Panc1 (cell line): ENCODE data around the gene BOC. TPM values are rescaled to one million over a fixed set of nuclear protein-coding genes. Genes with fewer than 3 reads are reported as not detected.

ENCODE experiments used
- ATAC-seq: fragments of 200-7000 bp; cut with Tn5 transposase; 2 replicates; pipeline ENCODE4 v1.9.1; 2020; ENCODE audit warnings: mild to moderate bottlenecking, moderate library complexity
- BruUV-seq: library from RNA; stranded (reverse); fragments of 400-500 nt; replicated peaks from 2 replicates; lab custom pipeline; 2021; lab: Mats Ljungman, UMichigan
- CTCF ChIA-PET: fragments of 300-600 bp; sonication (Branson Sonifier 250); formaldehyde crosslinking; loops from one replicate; lab custom pipeline; 2022; ENCODE audit warnings: antibody characterized with exemption; lab: Charles Lee
- POLR2A ChIA-PET: fragments of 300-600 bp; sonication (Branson Sonifier 250); formaldehyde crosslinking; loops from one replicate; lab custom pipeline; 2022; ENCODE audit warnings: antibody characterized with exemption; lab: Charles Lee
- DNase-seq: peaks from one replicate; pipeline ENCODE4 v3.0.0-alpha.2; 2010; ENCODE audit warnings: low read depth, low spot score
- H3K27ac ChIP-seq: 2 replicates; pipeline ENCODE4 v1.5.1; 2011; ENCODE audit warnings: mild to moderate bottlenecking, low read length, inconsistent platforms
- H3K27me3 ChIP-seq: fragments of 200-500 bp; sonication (Bioruptor generic); 2 replicates; pipeline ENCODE4 v1.6.0; 2014; ENCODE audit warnings: low read length, inconsistent platforms; ENCODE audit not compliant: control insufficient read depth, insufficient read depth
- H3K36me3 ChIP-seq: fragments of 200-500 bp; sonication (Bioruptor generic); 2 replicates; pipeline ENCODE4 v1.5.1; 2014; ENCODE audit warnings: inconsistent platforms, mild to moderate bottlenecking, low read length, moderate library complexity; ENCODE audit not compliant: control insufficient read depth, insufficient read depth
- H3K4me1 ChIP-seq: 2 replicates; pipeline ENCODE4 v1.5.1; 2011; ENCODE audit warnings: inconsistent platforms, mild to moderate bottlenecking, low read length, moderate library complexity; ENCODE audit not compliant: control insufficient read depth, insufficient read depth
- H3K4me3 ChIP-seq, 2 experiments: 2 replicates each; pipeline ENCODE4 v1.5.1; 2011 to 2012; ENCODE audit warnings: low read depth in 2 of 2, low read length in 2 of 2, mild to moderate bottlenecking in 2 of 2, inconsistent platforms in 1 of 2, moderate library complexity in 1 of 2
- H3K9me3 ChIP-seq: fragments of 200-500 bp; sonication (Bioruptor generic); 2 replicates; pipeline ENCODE4 v1.5.1; 2014; ENCODE audit warnings: low read depth, mild to moderate bottlenecking, inconsistent platforms, low read length, moderate library complexity; ENCODE audit not compliant: control insufficient read depth, insufficient read depth
- CTCF ChIP-seq: fragments of 450-650 bp; IDR thresholded peaks from 2 replicates; pipeline ENCODE4 v1.5.1; 2017; ENCODE audit warnings: mild to moderate bottlenecking
- POLR2AphosphoS5 ChIP-seq: IDR thresholded peaks from 2 replicates; pipeline ENCODE4 v1.6.1; 2012; ENCODE audit warnings: mild to moderate bottlenecking, low read depth, low read length, moderate library complexity
- SIN3A ChIP-seq: IDR thresholded peaks from 2 replicates; pipeline ENCODE4 v1.6.1; 2012; ENCODE audit warnings: low read depth, mild to moderate bottlenecking, low read length, moderate library complexity, borderline replicate concordance; ENCODE audit not compliant: insufficient read depth
- TCF7L2 ChIP-seq: IDR thresholded peaks from 2 replicates; pipeline ENCODE4 v1.6.1; 2011; ENCODE audit warnings: mild to moderate bottlenecking, low read depth, low read length, inconsistent platforms
- in situ Hi-C: cut with HindIII; loops from 2 replicates; pipeline ENCODE4 v1.10.0; 2016; ENCODE audit warnings: low sequenced_read_pairs, low pct_unique_long_range_greater_than_20kb
- intact Hi-C: fragments of 100-400 bp; cut with micrococcal nuclease; formaldehyde crosslinking; loops from one replicate; pipeline ENCODE4 v1.10.0; 2022; ENCODE audit not compliant: unreplicated experiment
- total RNA-seq: library from RNA; stranded (reverse); gene quantifications from one replicate; pipeline ENCODE4 v1.2.1, GENCODE V29; 2021; ENCODE audit not compliant: unreplicated experiment
- TF ChIP-seq, protein P1 (sequence below), 2 experiments: IDR thresholded peaks; 2 replicates each; pipeline ENCODE4 v1.6.1; 2011 to 2012; ENCODE audit warnings: low read depth in 2 of 2, control low read depth in 1 of 2, low read length in 1 of 2, mild to moderate bottlenecking in 1 of 2, moderate library complexity in 1 of 2; ENCODE audit not compliant: insufficient read depth in 1 of 2

The BOC gene
- total RNA-seq, 1 experiment from 2014 or later: 0.33 TPM

- Histone ChIP-seq H3K27me3 (peaks cover 8% of the 10 kb centered on the region; the same call in 1 of the 2 replicates), H3K9me3 (no peaks in the 10 kb centered on the region), H3K36me3 (no peaks in the 10 kb centered on the region), H3K4me1 (peaks cover 8% of the 10 kb centered on the region), H3K4me3 (no peak overlapping the region), H3K27ac (no peak overlapping the region)
- BruUV-seq: no TSS peak
- intact Hi-C loops (loop anchor here (1.0 to 5.0 kb wide), 4 partner anchors 152 to 339 kb away; no protein-coding TSS in a partner anchor), in situ Hi-C loops (no loop called here)
- DNase-seq: peak; percentile 87
- TF ChIP-seq TCF7L2 (no peak), CTCF (peak; percentile 100)
- TF ChIP-seq, protein P1, sequence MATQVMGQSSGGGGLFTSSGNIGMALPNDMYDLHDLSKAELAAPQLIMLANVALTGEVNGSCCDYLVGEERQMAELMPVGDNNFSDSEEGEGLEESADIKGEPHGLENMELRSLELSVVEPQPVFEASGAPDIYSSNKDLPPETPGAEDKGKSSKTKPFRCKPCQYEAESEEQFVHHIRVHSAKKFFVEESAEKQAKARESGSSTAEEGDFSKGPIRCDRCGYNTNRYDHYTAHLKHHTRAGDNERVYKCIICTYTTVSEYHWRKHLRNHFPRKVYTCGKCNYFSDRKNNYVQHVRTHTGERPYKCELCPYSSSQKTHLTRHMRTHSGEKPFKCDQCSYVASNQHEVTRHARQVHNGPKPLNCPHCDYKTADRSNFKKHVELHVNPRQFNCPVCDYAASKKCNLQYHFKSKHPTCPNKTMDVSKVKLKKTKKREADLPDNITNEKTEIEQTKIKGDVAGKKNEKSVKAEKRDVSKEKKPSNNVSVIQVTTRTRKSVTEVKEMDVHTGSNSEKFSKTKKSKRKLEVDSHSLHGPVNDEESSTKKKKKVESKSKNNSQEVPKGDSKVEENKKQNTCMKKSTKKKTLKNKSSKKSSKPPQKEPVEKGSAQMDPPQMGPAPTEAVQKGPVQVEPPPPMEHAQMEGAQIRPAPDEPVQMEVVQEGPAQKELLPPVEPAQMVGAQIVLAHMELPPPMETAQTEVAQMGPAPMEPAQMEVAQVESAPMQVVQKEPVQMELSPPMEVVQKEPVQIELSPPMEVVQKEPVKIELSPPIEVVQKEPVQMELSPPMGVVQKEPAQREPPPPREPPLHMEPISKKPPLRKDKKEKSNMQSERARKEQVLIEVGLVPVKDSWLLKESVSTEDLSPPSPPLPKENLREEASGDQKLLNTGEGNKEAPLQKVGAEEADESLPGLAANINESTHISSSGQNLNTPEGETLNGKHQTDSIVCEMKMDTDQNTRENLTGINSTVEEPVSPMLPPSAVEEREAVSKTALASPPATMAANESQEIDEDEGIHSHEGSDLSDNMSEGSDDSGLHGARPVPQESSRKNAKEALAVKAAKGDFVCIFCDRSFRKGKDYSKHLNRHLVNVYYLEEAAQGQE (IDR thresholded peaks at IDR 0.05; ENCODE audit: insufficient read depth in 1 of 2, low read depth in 2 of 2, low read length in 1 of 2): no peak
- ATAC-seq: peak; percentile 67
- ChIA-PET CTCF (interaction anchor here (0.8 to 1.5 kb wide), 8 partner anchors 33 to 290 kb away, joined by 3 to 11 read pairs (median 4); no protein-coding TSS in a partner anchor), POLR2A (no interaction called here)
These were observed 76.7 kb downstream of the BOC start for GRCh38 chr3:113287803-113288648.

- no peak for ATAC-seq
- no TSS peak for BruUV-seq
- intact Hi-C loops: loop anchor here (1.0 to 5.0 kb wide), 4 partner anchors 153 to 338 kb away; no protein-coding TSS in a partner anchor
These were observed 77.5 kb downstream of the BOC start for GRCh38 chr3:113288881-113289280.

More at GRCh38 chr3:113288881-113289280, 77.5 kb downstream of the BOC start:
- H3K4me3 ChIP-seq: no peak overlapping the region
- TF ChIP-seq SIN3A: no peak
- TF ChIP-seq CTCF: no peak
- TF ChIP-seq TCF7L2: no peak
- TF ChIP-seq, protein P1 (IDR thresholded peaks at IDR 0.05; ENCODE audit: insufficient read depth in 1 of 2, low read depth in 2 of 2, low read length in 1 of 2): no peak
- no peak for TF ChIP-seq POLR2AphosphoS5
- no peaks in the 10 kb centered on the region for H3K9me3 ChIP-seq
- in situ Hi-C loops: no loop called here
- DNase-seq: no peak
- CTCF ChIA-PET: interaction anchor here (1.1 to 1.2 kb wide), 2 partner anchors 254 to 289 kb away, joined by 4 to 8 read pairs; no protein-coding TSS in a partner anchor
- no peak overlapping the region for H3K27ac ChIP-seq
- POLR2A ChIA-PET: no interaction called here
- peaks cover 8% of the 10 kb centered on the region; the same call in 1 of the 2 replicates for H3K27me3 ChIP-seq
- H3K36me3 ChIP-seq: no peaks in the 10 kb centered on the region
- H3K4me1 ChIP-seq: peaks cover 8% of the 10 kb centered on the region
